GM10266 (cell line): ENCODE results near the gene BEGAIN.

ENCODE experiments used
- DNase-seq: peaks from one replicate; pipeline ENCODE4 v3.0.0; 2012; ENCODE audit errors: extremely low spot score
- CTCF ChIP-seq: IDR thresholded peaks from 2 replicates; pipeline ENCODE4 v1.5.1; 2012; ENCODE audit warnings: mild to moderate bottlenecking, low read depth; ENCODE audit not compliant: control insufficient read depth, insufficient read depth; ENCODE audit errors: missing control alignments

Gene BEGAIN

GRCh38 chr14:100569734-100570286, 17.4 kb downstream of the BEGAIN start:
- no peak for TF ChIP-seq CTCF

GRCh38 chr14:100568998-100569733, 18.1 kb downstream of the BEGAIN start:
- no peak for TF ChIP-seq CTCF

More at GRCh38 chr14:100569734-100570286, 17.4 kb downstream of the BEGAIN start:
- DNase-seq, result no peak

GRCh38 chr14:100568164-100568997, 18.8 kb downstream of the BEGAIN start:
- DNase-seq, result no peak
- TF ChIP-seq CTCF, result no peak

More at GRCh38 chr14:100568998-100569733, 18.1 kb downstream of the BEGAIN start:
- DNase-seq, result no peak

GRCh38 chr14:100567877-100568163, 19.4 kb downstream of the BEGAIN start:
- no peak for DNase-seq
- TF ChIP-seq CTCF, result no peak

GRCh38 chr14:100567009-100567876, 20.0 kb downstream of the BEGAIN start:
- DNase-seq, result no peak
- TF ChIP-seq CTCF, result no peak

- TF ChIP-seq CTCF, result no peak
- DNase-seq, result no peak
Measured at GRCh38 chr14:100566586-100566985, 20.6 kb downstream of the BEGAIN start.
